CD4-positive, alpha-beta T cell treated with Interleukin-6 at 100 ng/mL for 8 hours (primary cell): ENCODE measurements around the gene PLXDC1.

Experiments used
- DNase-seq: peaks from one replicate; pipeline ENCODE4 v3.0.0-alpha.2; 2020; ENCODE audit warnings: mixed read lengths, low spot score

PLXDC1 gene

GRCh38 chr17:39096508-39097149 is 54.8 kb downstream of the PLXDC1 start:
- peak; percentile 79 for DNase-seq

- DNase-seq, result no peak
Observed at GRCh38 chr17:39095309-39095686, 56.1 kb downstream of the PLXDC1 start.

GRCh38 chr17:39094607-39095308 is 56.7 kb downstream of the PLXDC1 start:
- peak; percentile 19 for DNase-seq

- DNase-seq, result peak; percentile 19
Observed at GRCh38 chr17:39092692-39093230, 58.7 kb downstream of the PLXDC1 start.

GRCh38 chr17:39090908-39091665 is 60.4 kb downstream of the PLXDC1 start:
- DNase-seq, result no peak

- DNase-seq, result no peak
Observed at GRCh38 chr17:39090400-39090799, 61.0 kb downstream of the PLXDC1 start.

- no peak for DNase-seq
Observed at GRCh38 chr17:39084558-39084957, 66.9 kb downstream of the PLXDC1 start.

- no peak for DNase-seq
Observed at GRCh38 chr17:39083270-39083669, 68.2 kb downstream of the PLXDC1 start.

- DNase-seq, result no peak
Observed at GRCh38 chr17:39082482-39082881, 69.0 kb downstream of the PLXDC1 start.

- DNase-seq, result no peak
Observed at GRCh38 chr17:39081851-39082250, 69.6 kb downstream of the PLXDC1 start.

GRCh38 chr17:39080421-39081078 is 70.9 kb downstream of the PLXDC1 start:
- DNase-seq, result no peak

- DNase-seq, result no peak
Observed at GRCh38 chr17:39079836-39080235, 71.6 kb downstream of the PLXDC1 start.

- no peak for DNase-seq
Observed at GRCh38 chr17:39077866-39078265, 73.6 kb downstream of the PLXDC1 start.

GRCh38 chr17:39077252-39077651 is 74.2 kb downstream of the PLXDC1 start:
- no peak for DNase-seq

- no peak for DNase-seq
Observed at GRCh38 chr17:39074676-39075075, 76.8 kb downstream of the PLXDC1 start.

GRCh38 chr17:39073916-39074315 is 77.5 kb downstream of the PLXDC1 start:
- no peak for DNase-seq

- no peak for DNase-seq
Observed at GRCh38 chr17:39073353-39073752, 78.1 kb downstream of the PLXDC1 start.

GRCh38 chr17:39071573-39071972 is 79.9 kb downstream of the PLXDC1 start:
- DNase-seq, result no peak

GRCh38 chr17:39069114-39069756 is 82.2 kb downstream of the PLXDC1 start:
- DNase-seq, result peak; percentile 47

- no peak for DNase-seq
Observed at GRCh38 chr17:39064819-39065218, 86.6 kb downstream of the PLXDC1 start.

- DNase-seq, result no peak
Observed at GRCh38 chr17:39064374-39064773, 87.1 kb downstream of the PLXDC1 start.

GRCh38 chr17:39063681-39064069 is 87.8 kb downstream of the PLXDC1 start:
- no peak for DNase-seq
